ENCODE data around the gene RPS6KL1. TPM values are rescaled to one million over a fixed set of nuclear protein-coding genes. Genes with fewer than 3 reads are reported as not detected.

Gene RPS6KL1
- total RNA-seq, 1 donor = 0.36 TPM

- Histone ChIP-seq H3K36me3 (ENCODE audit: insufficient read depth, low read length) (no peaks in the 10 kb centered on the region), H2AFZ (ENCODE audit: low read length) (peak overlapping the region; percentile 65), H3K4me3 (ENCODE audit: insufficient read depth, low read length) (peak overlapping the region; percentile 75), H3K4me1 (ENCODE audit: insufficient read depth, low read length) (peaks cover 19% of the 10 kb centered on the region), H3K79me2 (ENCODE audit: insufficient read depth, low read length) (no peaks in the 10 kb centered on the region), H3K9me3 (ENCODE audit: low read depth, low read length) (no peaks in the 10 kb centered on the region), H3K27me3 (ENCODE audit: insufficient read depth, low read length) (no peaks in the 10 kb centered on the region), H4K20me1 (ENCODE audit: insufficient read depth, low read length) (no peaks in the 10 kb centered on the region), H3K4me2 (ENCODE audit: insufficient read depth, low read length) (peak overlapping the region; percentile 86), H3K27ac (ENCODE audit: low read depth, low read length) (no peak overlapping the region)
- TF ChIP-seq CTCF (IDR thresholded peaks at IDR 0.05; ENCODE audit: extremely low read depth, low read depth, low read length) = no peak
- DNase-seq (ENCODE audit: insufficient read length, low spot score, missing footprints) = no peak
Measured at GRCh38 chr14:74956027-74956279, 32.9 kb upstream of the RPS6KL1 start.

DNA sequence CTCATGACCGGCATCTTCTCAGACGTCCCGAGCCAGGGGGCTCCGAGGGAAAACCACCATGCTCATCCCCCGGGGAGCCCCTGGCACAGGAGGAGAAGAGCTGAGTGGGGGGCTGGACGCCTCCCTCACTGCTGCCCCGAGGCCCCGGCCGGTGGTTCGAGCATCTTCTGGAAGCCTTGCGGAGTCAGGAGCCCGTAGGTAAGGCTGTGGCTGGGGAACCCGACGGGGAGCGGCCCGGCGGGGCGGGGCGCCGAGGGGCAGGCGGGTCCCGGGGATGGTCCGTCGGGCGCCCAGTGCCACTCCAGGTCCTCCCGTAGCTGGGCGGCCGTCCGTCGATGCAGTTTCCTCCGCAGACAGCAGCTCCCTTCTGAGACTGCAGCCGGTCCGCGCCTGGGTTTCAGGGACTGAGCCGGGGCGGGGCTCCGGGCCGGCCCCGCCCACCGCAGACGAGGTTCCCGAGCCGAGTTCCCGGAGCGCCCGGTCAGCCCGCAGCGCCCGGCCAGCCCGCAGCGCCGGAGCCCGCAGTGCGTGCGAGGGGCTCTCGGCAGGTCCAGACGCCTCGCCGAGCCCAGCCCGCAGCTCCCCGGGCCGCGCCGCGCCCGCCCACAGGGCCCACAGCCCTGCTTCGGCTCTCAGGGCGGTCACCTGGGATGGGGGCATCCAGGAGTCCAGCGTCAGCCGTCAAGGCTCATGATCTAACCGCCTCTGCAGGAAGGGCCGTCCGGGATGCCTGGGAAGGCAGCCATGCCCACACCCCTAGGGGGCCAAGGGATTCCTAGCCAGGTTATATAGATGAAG lies 32.4 kb upstream of the RPS6KL1 start, which contains the start of gene PGF:
TSS of gene PGF (minus strand) at position 369 of the 798 bp plus-strand sequence. CDS start at position 14, 355 bp downstream.
- Histone ChIP-seq H4K20me1 (ENCODE audit: insufficient read depth, low read length) (no peaks in the 10 kb centered on the region), H3K4me2 (ENCODE audit: insufficient read depth, low read length) (peak within 1 kb of the TSS; percentile 86), H3K27me3 (ENCODE audit: insufficient read depth, low read length) (no peaks in the 10 kb centered on the region), H3K79me2 (ENCODE audit: insufficient read depth, low read length) (no peaks in the 10 kb centered on the region), H3K4me3 (ENCODE audit: insufficient read depth, low read length) (peak within 1 kb of the TSS; percentile 75), H2AFZ (ENCODE audit: low read length) (peak within 1 kb of the TSS; percentile 70), H3K27ac (ENCODE audit: low read depth, low read length) (no peak within 1 kb of the TSS), H3K36me3 (ENCODE audit: insufficient read depth, low read length) (no peaks in the 10 kb centered on the region), H3K9me3 (ENCODE audit: low read depth, low read length) (no peaks in the 10 kb centered on the region), H3K4me1 (ENCODE audit: insufficient read depth, low read length) (peaks cover 19% of the 10 kb centered on the region)
- DNase-seq (ENCODE audit: insufficient read length, low spot score, missing footprints) = peak; percentile 96
- no peak for TF ChIP-seq CTCF (IDR thresholded peaks at IDR 0.05; ENCODE audit: extremely low read depth, low read depth, low read length)

- Histone ChIP-seq H3K27me3 (ENCODE audit: insufficient read depth, low read length) (no peaks in the 10 kb centered on the region), H3K4me2 (ENCODE audit: insufficient read depth, low read length) (peak overlapping the region; percentile 86), H3K4me1 (ENCODE audit: insufficient read depth, low read length) (peaks cover 19% of the 10 kb centered on the region), H3K36me3 (ENCODE audit: insufficient read depth, low read length) (no peaks in the 10 kb centered on the region), H3K4me3 (ENCODE audit: insufficient read depth, low read length) (peak overlapping the region; percentile 75), H2AFZ (ENCODE audit: low read length) (peak overlapping the region; percentile 70), H3K9me3 (ENCODE audit: low read depth, low read length) (no peaks in the 10 kb centered on the region), H4K20me1 (ENCODE audit: insufficient read depth, low read length) (no peaks in the 10 kb centered on the region), H3K79me2 (ENCODE audit: insufficient read depth, low read length) (no peaks in the 10 kb centered on the region), H3K27ac (ENCODE audit: low read depth, low read length) (no peak overlapping the region)
- DNase-seq (ENCODE audit: insufficient read length, low spot score, missing footprints) = peak; percentile 83
- no peak for TF ChIP-seq CTCF (IDR thresholded peaks at IDR 0.05; ENCODE audit: extremely low read depth, low read depth, low read length)
Measured at GRCh38 chr14:74954947-74955228, 31.8 kb upstream of the RPS6KL1 start.

DNA sequence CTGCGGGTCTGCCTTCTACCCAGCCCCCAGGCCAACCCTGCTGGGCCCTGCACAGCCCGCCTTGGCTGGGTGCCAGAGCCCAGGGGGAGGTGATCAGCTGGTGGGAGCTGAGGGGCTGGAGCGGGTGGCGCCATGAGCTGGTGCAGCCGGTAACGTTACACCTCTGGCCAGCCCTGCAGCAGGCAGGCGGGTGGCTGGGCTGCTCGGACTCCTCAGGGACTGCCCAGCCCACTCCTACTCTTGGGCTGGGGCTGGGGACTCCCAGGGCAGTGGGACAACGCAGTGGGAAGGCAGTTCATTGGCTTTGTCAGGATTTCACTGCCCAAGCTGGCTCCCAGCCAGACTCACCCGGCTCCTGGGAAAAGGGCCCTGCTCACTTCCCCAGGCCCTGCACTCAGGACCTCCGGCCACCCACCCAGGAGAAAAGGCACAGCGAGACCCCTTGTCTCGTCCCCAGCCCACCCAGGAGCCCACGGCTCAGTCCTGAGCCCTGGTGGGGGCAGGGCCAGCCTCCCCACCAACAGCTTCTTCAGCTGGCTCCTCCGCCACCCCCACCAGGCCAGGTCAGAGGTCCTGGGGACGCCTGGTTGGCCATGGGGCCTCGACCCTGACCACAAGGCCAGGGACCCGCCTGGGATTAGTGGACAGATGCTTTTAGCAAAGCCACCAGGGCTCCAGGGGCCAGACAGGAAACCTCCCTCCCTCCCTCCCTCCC lies 31.3 kb upstream of the RPS6KL1 start:
- peak; percentile 89 for DNase-seq (ENCODE audit: insufficient read length, low spot score, missing footprints)

More for the DNA sequence above, 31.3 kb upstream of the RPS6KL1 start:
- Histone ChIP-seq H3K79me2 (ENCODE audit: insufficient read depth, low read length) (no peaks in the 10 kb centered on the region), H3K36me3 (ENCODE audit: insufficient read depth, low read length) (no peaks in the 10 kb centered on the region), H3K4me2 (ENCODE audit: insufficient read depth, low read length) (peak overlapping the region; percentile 86), H3K4me3 (ENCODE audit: insufficient read depth, low read length) (peak overlapping the region; percentile 75), H3K4me1 (ENCODE audit: insufficient read depth, low read length) (peaks cover 19% of the 10 kb centered on the region), H3K9me3 (ENCODE audit: low read depth, low read length) (no peaks in the 10 kb centered on the region), H4K20me1 (ENCODE audit: insufficient read depth, low read length) (no peaks in the 10 kb centered on the region), H3K27ac (ENCODE audit: low read depth, low read length) (no peak overlapping the region), H3K27me3 (ENCODE audit: insufficient read depth, low read length) (no peaks in the 10 kb centered on the region), H2AFZ (ENCODE audit: low read length) (peak overlapping the region; percentile 47)
- TF ChIP-seq CTCF (IDR thresholded peaks at IDR 0.05; ENCODE audit: extremely low read depth, low read depth, low read length) = no peak

All from osteoblast (primary cell).